HFF-Myc (cell line): ENCODE results near the gene STEAP3.
A peak's percentile ranks its signal among the peaks of the same experiment; 100 is the strongest.

ENCODE experiments used
- DNase-seq: peaks from one replicate; pipeline ENCODE4 v3.0.0-alpha.2; 2011; ENCODE audit warnings: low read depth; ENCODE audit errors: extremely low read depth
- H3K4me3 ChIP-seq: replicated peaks from 2 replicates; pipeline ENCODE4 v1.5.1; 2011; ENCODE audit warnings: low read depth, mild to moderate bottlenecking, control low read depth, low read length
- CTCF ChIP-seq: IDR thresholded peaks from 2 replicates; pipeline ENCODE4 v1.5.1; 2012; ENCODE audit warnings: mild to moderate bottlenecking, low read depth, low read length, control low read depth; ENCODE audit errors: missing control alignments

Gene STEAP3

GRCh38 chr2:119253760-119254600, 30.3 kb downstream of the STEAP3 start:
- H3K4me3 ChIP-seq, result no peak overlapping the region
- TF ChIP-seq CTCF, result no peak
- DNase-seq, result no peak

- no peak overlapping the region for H3K4me3 ChIP-seq
- TF ChIP-seq CTCF, result no peak
- DNase-seq, result no peak
These were observed 31.0 kb downstream of the STEAP3 start for GRCh38 chr2:119254601-119255080.

- TF ChIP-seq CTCF, result no peak
- no peak overlapping the region for H3K4me3 ChIP-seq
- DNase-seq, result peak; percentile 85
These were observed 32.3 kb downstream of the STEAP3 start for GRCh38 chr2:119255760-119256581.

GRCh38 chr2:119256582-119256921, 32.9 kb downstream of the STEAP3 start:
- no peak for TF ChIP-seq CTCF
- no peak overlapping the region for H3K4me3 ChIP-seq
- no peak for DNase-seq

GRCh38 chr2:119257198-119257597, 33.6 kb downstream of the STEAP3 start:
- no peak for TF ChIP-seq CTCF
- DNase-seq, result no peak
- no peak overlapping the region for H3K4me3 ChIP-seq

- no peak for DNase-seq
- no peak overlapping the region for H3K4me3 ChIP-seq
- TF ChIP-seq CTCF, result no peak
These were observed 35.7 kb downstream of the STEAP3 start for GRCh38 chr2:119259296-119259860.
